Activated CD4-positive, CD25-positive, alpha-beta regulatory T cell treated with anti-CD3 and anti-CD28 coated beads, Interleukin-2, amount 50 U/mL, for 24 hours (primary cell): ENCODE data around the gene RIMBP3B.
"Not testable (repeated sequence)": the region's sequence is repeated elsewhere in the genome, so short reads cannot be mapped to it uniquely, and the experiment has no call there.

ENCODE experiments used
- ATAC-seq, 2 donors: fragments of 150-1000 bp; cut with Tn5 transposase; one replicate each; pipeline ENCODE4 v1.10.0; 2021; ENCODE audit warnings: mild to moderate bottlenecking in 1 of 2, moderate library complexity in 1 of 2

The RIMBP3B gene

DNA sequence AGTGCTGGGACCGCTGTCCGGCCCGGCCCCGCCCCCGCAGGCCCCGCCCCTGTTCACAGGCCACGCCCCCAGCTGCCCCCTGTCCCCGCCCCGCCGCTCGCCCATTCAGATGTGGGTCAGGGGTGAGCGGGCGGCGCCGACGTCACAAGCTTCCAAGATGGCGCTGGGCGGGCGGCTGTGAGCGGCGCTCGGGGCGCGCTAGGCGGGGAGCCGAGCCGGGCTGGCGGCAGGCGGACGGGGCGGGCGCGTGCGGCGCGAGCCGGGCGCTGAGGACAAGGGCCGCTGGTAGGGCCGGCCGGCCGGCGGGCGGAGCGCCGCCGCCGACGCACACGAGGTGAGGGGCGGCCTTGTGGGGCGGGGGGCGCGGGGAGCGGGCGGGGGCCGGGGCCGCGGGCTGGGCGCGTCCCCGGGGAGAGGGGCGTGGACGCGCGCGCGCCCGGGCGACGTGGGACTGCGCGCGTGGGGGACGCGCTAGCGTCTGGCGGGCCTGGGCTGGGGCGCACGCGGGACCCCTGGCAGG is 33.7 kb downstream of the RIMBP3B start, which contains the start of gene HIC2:
Gene HIC2, plus strand, starts transcription at position 145 of the 520 bp plus-strand sequence. CDS start 25,461 bp downstream, outside the sequence.
- peak; percentile 87 to 89 for ATAC-seq

DNA sequence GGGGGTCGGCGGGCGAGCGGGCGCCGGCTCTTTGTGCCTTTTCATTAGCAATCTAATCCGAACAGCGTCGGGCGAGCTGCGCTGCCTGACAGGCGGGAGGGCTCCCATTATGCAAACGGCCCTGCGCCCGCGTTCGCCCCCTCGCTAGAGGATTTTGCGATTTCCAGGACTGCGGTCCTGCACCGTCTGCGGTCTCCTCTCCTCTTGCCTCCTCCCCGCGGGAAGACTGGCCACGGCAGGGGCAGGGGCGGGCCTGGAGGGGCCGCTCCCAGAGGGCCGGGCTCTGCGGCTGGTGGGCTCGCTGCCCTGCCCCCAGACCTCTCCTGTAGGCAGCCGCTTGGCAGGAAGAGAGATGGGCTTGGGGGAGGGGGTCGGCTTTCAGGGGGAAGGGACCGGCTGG is 34.3 kb downstream of the RIMBP3B start:
- peak; percentile 3 to 11 for ATAC-seq

DNA sequence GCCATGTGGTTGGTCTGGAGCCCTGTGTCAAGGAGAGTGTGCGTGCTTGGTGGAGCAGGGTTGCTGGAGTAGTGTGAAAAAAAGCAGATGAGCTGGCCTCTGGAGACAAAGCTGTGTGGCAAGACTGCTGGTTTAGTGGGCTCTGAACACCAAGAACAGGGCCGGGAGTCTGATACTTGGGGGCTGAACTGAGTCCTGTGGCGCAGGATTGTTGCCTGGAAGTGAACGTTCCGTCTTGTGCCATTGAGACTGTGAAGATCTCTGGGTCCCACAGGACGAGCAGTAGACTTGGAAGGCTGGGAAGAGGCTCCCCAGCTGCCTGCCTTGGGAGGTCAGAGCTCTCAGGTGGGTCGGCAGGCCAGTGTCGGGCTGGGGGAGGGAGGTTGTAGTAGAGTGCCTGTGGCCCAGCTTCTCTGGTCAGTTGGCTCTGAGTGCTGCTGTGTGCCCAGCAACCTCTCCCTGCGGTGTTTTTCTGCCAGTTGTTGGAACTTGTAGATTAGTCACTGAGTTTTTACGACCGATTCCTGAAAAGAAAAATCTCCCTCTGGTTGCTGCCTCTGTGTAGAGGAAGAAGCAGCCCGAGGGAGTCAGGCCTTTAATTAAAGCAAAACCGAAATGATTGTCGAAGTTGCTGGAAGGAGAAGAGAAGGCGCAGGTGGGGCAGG is 35.6 kb downstream of the RIMBP3B start:
- not testable (repeated sequence) for ATAC-seq

DNA sequence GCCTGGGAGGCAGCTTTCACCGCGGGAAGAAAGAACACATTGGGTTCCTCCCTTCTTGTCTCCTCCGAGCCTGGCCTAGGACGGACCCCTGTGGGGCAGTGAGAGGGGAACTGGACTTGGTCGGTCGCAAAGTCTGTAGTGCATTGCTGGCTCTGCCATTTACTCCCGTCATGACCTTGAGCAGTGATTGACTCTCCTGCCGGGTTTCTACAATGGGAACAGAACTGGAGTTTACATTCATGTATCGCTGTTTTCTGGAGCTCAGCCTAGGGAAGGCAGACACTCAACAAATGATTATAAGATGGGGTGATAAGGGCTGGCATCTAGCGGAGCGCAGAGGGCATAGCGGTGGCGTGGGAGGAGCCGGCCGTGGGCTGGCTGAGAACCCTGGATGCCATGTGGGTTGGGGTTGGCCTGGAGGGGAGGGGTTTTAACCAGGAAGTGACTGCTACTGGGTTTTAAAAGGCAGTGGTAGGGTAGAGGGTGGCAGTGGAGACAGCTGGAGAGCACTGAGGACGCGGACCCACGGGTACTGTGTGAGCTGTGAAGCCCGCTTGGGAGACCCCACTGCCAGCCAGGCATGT is 36.7 kb downstream of the RIMBP3B start:
- ATAC-seq: peak; percentile 59 to 72

DNA sequence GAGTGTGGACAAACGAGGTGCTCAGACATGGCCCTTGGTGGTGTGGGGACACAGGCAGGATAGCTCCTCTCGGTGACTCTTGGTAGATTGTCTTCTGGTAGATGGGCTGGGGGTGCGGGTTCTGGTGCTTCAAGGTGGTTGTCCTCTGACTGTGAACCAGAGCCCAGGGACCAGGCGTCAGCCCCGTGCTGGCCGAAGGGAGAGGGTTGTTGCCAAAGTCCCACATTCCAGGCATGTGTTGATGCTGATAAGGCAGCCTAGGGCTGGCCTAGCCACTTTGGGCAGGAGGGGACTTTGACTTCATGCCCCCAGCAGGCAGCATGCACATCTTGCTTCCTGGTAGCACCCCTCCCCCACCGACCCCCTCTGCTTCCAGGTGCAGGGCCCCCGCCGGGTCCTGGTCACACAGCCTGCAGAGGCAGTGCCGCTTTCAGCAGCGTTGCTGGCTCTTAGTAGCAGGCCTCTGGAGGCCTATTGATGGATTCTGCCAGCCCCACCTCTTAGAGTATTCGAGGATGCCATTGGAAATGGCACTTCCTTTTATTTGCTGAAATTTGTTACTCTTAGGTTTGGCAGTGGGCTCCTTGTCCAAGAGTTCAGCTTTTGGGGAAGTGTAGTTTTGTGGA is 40.6 kb downstream of the RIMBP3B start:
- not testable (repeated sequence) for ATAC-seq

DNA sequence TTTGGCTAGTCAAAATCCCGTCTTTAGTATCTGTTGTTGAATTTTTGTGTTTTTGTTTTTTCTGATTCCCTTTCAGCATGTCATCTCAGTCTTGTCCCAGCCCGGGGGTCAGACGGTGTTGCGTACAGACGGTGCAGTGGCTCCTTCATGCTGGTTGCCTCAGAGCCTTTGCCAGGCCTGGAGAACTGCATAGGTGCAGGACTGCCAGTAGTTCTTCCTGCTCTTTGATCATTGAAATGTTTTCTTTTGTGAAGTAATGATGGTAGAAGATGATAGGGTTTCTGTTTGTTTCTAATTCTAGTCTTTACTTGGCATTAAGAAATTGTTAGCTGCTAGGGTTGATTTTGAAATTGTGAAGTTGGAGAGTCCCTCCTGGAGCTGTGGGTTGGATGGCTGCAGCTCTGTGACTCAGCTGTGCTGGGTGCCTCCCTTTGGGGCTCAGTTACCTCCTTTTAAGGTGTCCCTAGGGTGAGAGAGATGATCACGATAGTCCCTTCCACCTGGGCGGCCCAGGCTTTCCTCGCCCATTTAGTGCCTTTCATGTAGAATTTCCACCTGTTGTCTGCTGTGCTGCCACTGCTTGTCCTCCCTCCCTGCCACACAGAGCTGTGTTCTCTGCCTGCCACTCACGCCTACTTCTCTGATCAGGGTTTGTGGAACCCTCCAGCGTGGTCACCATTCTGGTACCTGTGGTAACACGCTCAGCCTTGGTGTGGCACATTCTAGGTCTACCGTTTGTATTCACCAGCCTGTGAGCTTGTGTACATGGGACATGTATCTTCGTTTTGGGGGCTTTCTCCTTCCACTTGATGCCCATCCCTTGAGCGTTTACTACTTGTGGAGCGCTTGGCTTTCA is 51.1 kb downstream of the RIMBP3B start:
- peak; percentile 97 to 99 for ATAC-seq

DNA sequence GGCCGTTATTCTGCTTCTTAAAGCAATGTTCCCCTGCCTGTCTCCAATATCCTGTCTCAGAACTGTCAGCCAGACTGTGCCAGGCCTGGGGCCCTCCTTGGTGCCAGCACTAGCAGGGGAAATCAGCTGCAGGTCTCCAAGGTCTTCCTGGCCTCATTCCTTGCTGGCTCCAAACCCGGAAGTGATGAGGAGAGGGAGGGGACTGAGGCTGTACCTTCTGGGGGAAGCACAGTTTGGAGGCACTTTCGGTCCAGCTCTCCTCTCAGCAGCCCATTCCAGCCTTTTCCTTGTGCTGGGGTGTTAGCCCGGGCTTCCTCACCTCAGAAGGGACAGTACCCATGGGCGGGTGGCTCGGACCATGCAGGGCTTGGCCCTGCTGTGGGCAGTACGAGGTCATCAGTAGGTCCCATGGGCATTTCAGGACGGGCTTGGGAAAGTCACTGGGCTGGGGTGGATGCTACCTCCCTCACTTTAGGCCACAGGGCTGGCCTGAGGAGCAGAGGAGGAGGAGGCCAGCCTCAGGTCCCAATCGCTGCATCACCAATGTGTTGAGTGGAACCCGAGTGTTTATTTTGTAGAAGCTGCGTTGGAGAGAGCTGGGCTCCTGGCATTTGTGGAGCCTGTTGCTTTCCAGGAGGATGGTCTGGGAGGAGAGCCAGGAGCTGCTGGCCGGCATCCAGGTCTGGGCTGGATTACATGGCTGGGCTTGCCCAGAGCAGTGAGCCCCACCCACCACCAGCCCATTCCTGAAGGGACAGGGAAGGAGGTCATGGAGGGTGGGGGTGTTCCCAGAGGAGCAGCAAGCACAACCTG is 52.7 kb downstream of the RIMBP3B start:
- ATAC-seq: not testable (repeated sequence)

DNA sequence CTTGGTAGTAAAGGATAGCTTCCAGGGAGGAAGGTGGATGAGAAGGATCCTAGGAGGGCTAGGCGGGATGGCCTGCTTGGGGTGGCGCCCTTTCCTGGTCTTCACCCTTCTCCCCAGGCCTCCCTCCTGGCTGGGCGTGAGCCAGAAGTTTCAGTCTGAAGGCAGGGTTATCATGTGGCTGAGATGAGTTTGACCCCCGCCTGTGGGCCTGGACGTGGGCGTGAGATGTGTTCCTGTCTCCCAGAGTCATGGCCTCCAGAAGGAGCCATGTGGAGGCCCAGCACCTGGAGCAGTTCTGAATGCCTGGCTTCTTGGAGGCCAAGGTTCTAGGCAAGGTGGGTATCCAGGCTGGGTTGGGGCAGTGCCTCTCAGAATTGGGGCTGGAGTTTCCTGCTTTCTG is 54.5 kb downstream of the RIMBP3B start:
- ATAC-seq: not testable (repeated sequence)
